Neural cell (in vitro differentiated cells): Measurements from ENCODE around the gene FAM174C. TPM values are rescaled to one million over a fixed set of nuclear protein-coding genes. Genes with fewer than 3 reads are reported as not detected.
A peak's percentile ranks its signal among the peaks of the same experiment; 100 is the strongest.

ENCODE experiments used
- H2AFZ ChIP-seq: fragments of 200-600, 300-800 bp; sonication (generic), shearing (Covaris generic); 2 replicates; pipeline ENCODE4 v1.6.0; 2014; ENCODE audit warnings: low read depth, mild to moderate bottlenecking, antibody characterized with exemption, low read length, moderate library complexity
- H3F3A ChIP-seq: fragments of 200-600 bp; shearing (Covaris generic); 2 replicates; pipeline ENCODE4 v1.6.1; 2016; ENCODE audit warnings: mild to moderate bottlenecking, moderate library complexity, mixed read lengths, antibody characterized with exemption, low read length; ENCODE audit not compliant: insufficient read depth, poor library complexity, severe bottlenecking
- H3K27ac ChIP-seq: fragments of 200-600, 300-800 bp; sonication (generic), shearing (Covaris generic); 2 replicates; pipeline ENCODE4 v1.5.1; 2014; ENCODE audit warnings: mild to moderate bottlenecking, low read length, moderate library complexity
- H3K27me3 ChIP-seq: fragments of 300-800, 200-600 bp; sonication (generic), shearing (Covaris generic); 2 replicates; pipeline ENCODE4 v1.6.0; 2014; ENCODE audit warnings: mild to moderate bottlenecking, low read depth, low read length, moderate library complexity; ENCODE audit not compliant: insufficient read depth
- H3K36me3 ChIP-seq: fragments of 300-800, 200-600 bp; sonication (generic), shearing (Covaris generic); 2 replicates; pipeline ENCODE4 v1.5.1; 2014; ENCODE audit warnings: mild to moderate bottlenecking, antibody characterized with exemption, low read length, moderate library complexity; ENCODE audit not compliant: insufficient read depth
- H3K4me2 ChIP-seq: fragments of 300-800, 200-600 bp; sonication (generic), shearing (Covaris generic); 2 replicates; pipeline ENCODE4 v1.6.0; 2014; ENCODE audit warnings: mild to moderate bottlenecking, low read length
- H3K4me3 ChIP-seq: fragments of 300-800, 200-600 bp; sonication (generic), shearing (Covaris generic); 2 replicates; pipeline ENCODE4 v1.5.1; 2014; ENCODE audit warnings: mild to moderate bottlenecking, low read length, moderate library complexity
- H3K79me2 ChIP-seq: fragments of 200-600 bp; shearing (Covaris generic); replicated peaks from 2 replicates; pipeline ENCODE4 v1.6.0; 2014; ENCODE audit warnings: mild to moderate bottlenecking, low read length, moderate library complexity; ENCODE audit not compliant: insufficient read depth
- H3K9ac ChIP-seq: fragments of 300-800, 200-600 bp; sonication (generic), shearing (Covaris generic); 2 replicates; pipeline ENCODE4 v1.6.1; 2016; ENCODE audit warnings: mild to moderate bottlenecking, low read length, mixed read lengths
- H3K9me2 ChIP-seq: fragments of 200-600 bp; shearing (Covaris generic); 2 replicates; pipeline ENCODE4 v1.6.1; 2016; ENCODE audit warnings: mild to moderate bottlenecking, low read length, mixed read lengths; ENCODE audit not compliant: insufficient read depth
- H3K9me3 ChIP-seq: fragments of 200-600, 300-800 bp; sonication (generic), shearing (Covaris generic); 2 replicates; pipeline ENCODE4 v1.6.1; 2016; ENCODE audit warnings: mild to moderate bottlenecking, mixed run types, low read length, moderate library complexity, mixed read lengths
- H4K20me1 ChIP-seq: fragments of 200-600 bp; shearing (Covaris generic); 2 replicates; pipeline ENCODE4 v1.6.1; 2016; ENCODE audit warnings: mild to moderate bottlenecking, mixed run types; ENCODE audit not compliant: insufficient read depth
- CTCF ChIP-seq: fragments of 450-650 bp; IDR thresholded peaks from 2 replicates; pipeline ENCODE4 v1.5.1; 2014; ENCODE audit warnings: antibody characterized with exemption, mild to moderate bottlenecking, moderate library complexity; ENCODE audit not compliant: poor library complexity, severe bottlenecking
- EP300 ChIP-seq: fragments of 450-650 bp; conservative IDR thresholded peaks from 2 replicates; pipeline ENCODE4 v1.6.1; 2014; ENCODE audit warnings: antibody characterized with exemption, mild to moderate bottlenecking, moderate library complexity; ENCODE audit not compliant: poor library complexity, severe bottlenecking
- EZH2 ChIP-seq: fragments of 200-600, 300-800 bp; shearing (Covaris generic), sonication (generic); IDR thresholded peaks from 2 replicates; pipeline ENCODE4 v1.6.1; 2014; ENCODE audit warnings: antibody characterized with exemption, low read length, borderline replicate concordance, mild to moderate bottlenecking; ENCODE audit not compliant: insufficient read depth, poor library complexity, severe bottlenecking
- MXI1 ChIP-seq: fragments of 450-650 bp; conservative IDR thresholded peaks from 2 replicates; pipeline ENCODE4 v1.6.1; 2014; ENCODE audit warnings: antibody characterized with exemption, mild to moderate bottlenecking; ENCODE audit not compliant: poor library complexity, severe bottlenecking
- POLR2AphosphoS5 ChIP-seq: IDR thresholded peaks from 2 replicates; pipeline ENCODE4 v1.6.1; 2012
- REST ChIP-seq: IDR thresholded peaks from 2 replicates; pipeline ENCODE4 v1.6.1; 2012; ENCODE audit warnings: borderline replicate concordance
- SMC3 ChIP-seq: fragments of 450-650 bp; conservative IDR thresholded peaks from 2 replicates; pipeline ENCODE4 v1.6.1; 2014; ENCODE audit warnings: antibody characterized with exemption, mild to moderate bottlenecking, moderate library complexity; ENCODE audit not compliant: poor library complexity
- TAF1 ChIP-seq: IDR thresholded peaks from 2 replicates; pipeline ENCODE4 v1.6.1; 2012; ENCODE audit warnings: low read depth
- polyA plus RNA-seq: library from polyadenylated mRNA; depleted of rRNA; stranded (reverse); fragments of >200 nt; gene quantifications from 2 replicates; pipeline ENCODE4 v1.2.3, GENCODE V29; 2014

The FAM174C gene
- polyA plus RNA-seq, 1 donor from 2014 or later = 28.4 TPM

GRCh38 chr19:1258163-1258492, 17.2 kb upstream of the FAM174C start:
- Histone ChIP-seq H3K9me2 (no peaks in the 10 kb centered on the region), H2AFZ (no peak overlapping the region), H3K27me3 (no peaks in the 10 kb centered on the region), H3K9me3 (no peaks in the 10 kb centered on the region), H3K9ac (peak overlapping the region; percentile 31), H3K27ac (no peak overlapping the region), H3K36me3 (no peaks in the 10 kb centered on the region), H4K20me1 (peaks cover 4% of the 10 kb centered on the region), H3F3A (no peaks in the 10 kb centered on the region), H3K79me2 (peaks cover 58% of the 10 kb centered on the region), H3K4me2 (no peak overlapping the region), H3K4me3 (no peak overlapping the region)
- TF ChIP-seq EP300 (no peak), EZH2 (no peak), POLR2AphosphoS5 (peak; percentile 19), CTCF (no peak)

GRCh38 chr19:1258707-1259205, 16.6 kb upstream of the FAM174C start:
- Histone ChIP-seq H3K36me3 (no peaks in the 10 kb centered on the region), H3K4me3 (no peak overlapping the region), H3K9ac (no peak overlapping the region), H3K79me2 (peaks cover 52% of the 10 kb centered on the region), H3K4me2 (no peak overlapping the region), H3F3A (no peaks in the 10 kb centered on the region), H3K27me3 (no peaks in the 10 kb centered on the region), H3K9me2 (no peaks in the 10 kb centered on the region), H3K9me3 (no peaks in the 10 kb centered on the region), H2AFZ (no peak overlapping the region), H3K27ac (peak overlapping the region; percentile 95), H4K20me1 (peaks cover 1% of the 10 kb centered on the region)
- TF ChIP-seq CTCF (no peak), REST (peak; percentile 9), MXI1 (no peak), SMC3 (no peak), POLR2AphosphoS5 (no peak), EZH2 (no peak), TAF1 (no peak)
